Stomach smooth muscle (tissue), 2 donors: ENCODE measurements around the gene PSMD3.

ENCODE experiments used
- H3K27ac ChIP-seq: one replicate; pipeline ENCODE4 v1.7.0; 2013; ENCODE audit warnings: mild to moderate bottlenecking, low read length, inconsistent platforms
- H3K27me3 ChIP-seq, 2 donors: one replicate each; pipeline ENCODE4 v1.7.0; 2013; ENCODE audit warnings: low read length in 2 of 2; ENCODE audit not compliant: insufficient read depth in 2 of 2, control insufficient read depth in 1 of 2
- H3K36me3 ChIP-seq, 2 donors: one replicate each; pipeline ENCODE4 v1.7.0; 2013; ENCODE audit warnings: low read length in 2 of 2; ENCODE audit not compliant: control insufficient read depth in 2 of 2, insufficient read depth in 2 of 2
- H3K4me1 ChIP-seq: one replicate; pipeline ENCODE4 v1.7.0; 2013; ENCODE audit warnings: low read length; ENCODE audit not compliant: control insufficient read depth, insufficient read depth
- H3K4me3 ChIP-seq, 2 donors: one replicate each; pipeline ENCODE4 v1.7.0; 2013; ENCODE audit warnings: low read length in 2 of 2
- H3K9ac ChIP-seq, 2 donors: one replicate each; pipeline ENCODE4 v1.7.0; 2013; ENCODE audit warnings: low read length in 2 of 2, mild to moderate bottlenecking in 1 of 2
- H3K9me3 ChIP-seq, 2 donors: one replicate each; pipeline ENCODE4 v1.7.0; 2013; ENCODE audit warnings: low read length in 2 of 2; ENCODE audit not compliant: control insufficient read depth in 2 of 2
- donor health status: healthy.
- donor health status: Pancreatic carcinoma.

The PSMD3 gene

GRCh38 chr17:39980351-39981206 lies at the start of gene PSMD3:
Gene PSMD3, plus strand, starts transcription at chr17:39980807. Its CDS starts 164 bp downstream, at chr17:39980971.
- Histone ChIP-seq H3K27me3 (peaks cover 4% of the 10 kb centered on the region in 2 donors), H3K4me1 (peaks cover 23% of the 10 kb centered on the region), H3K4me3 (peak within 1 kb of the TSS; percentile 91 to 97), H3K9me3 (no peaks in the 10 kb centered on the region), H3K27ac (peak within 1 kb of the TSS; percentile 92), H3K9ac (peak within 1 kb of the TSS; percentile 92 to 98), H3K36me3 (peaks cover 13 to 14% of the 10 kb centered on the region in 2 donors)

GRCh38 chr17:39933912-39934311 lies 46.7 kb upstream of the PSMD3 start:
- no peak overlapping the region for H3K4me3 ChIP-seq

GRCh38 chr17:39934324-39934723 lies 46.3 kb upstream of the PSMD3 start:
- Histone ChIP-seq H3K27me3 (no peaks in the 10 kb centered on the region), H3K4me1 (peaks cover 4% of the 10 kb centered on the region), H3K9me3 (no peaks in the 10 kb centered on the region), H3K9ac (no peak overlapping the region), H3K4me3 (no peak overlapping the region), H3K27ac (no peak overlapping the region), H3K36me3 (no peaks in the 10 kb centered on the region)

More at GRCh38 chr17:39933912-39934311, 46.7 kb upstream of the PSMD3 start:
- H3K27ac ChIP-seq, result no peak overlapping the region
- no peaks in the 10 kb centered on the region for H3K36me3 ChIP-seq
- H3K4me1 ChIP-seq, result peaks cover 6% of the 10 kb centered on the region
- H3K27me3 ChIP-seq, result no peaks in the 10 kb centered on the region
- no peak overlapping the region for H3K9ac ChIP-seq
- no peaks in the 10 kb centered on the region for H3K9me3 ChIP-seq

GRCh38 chr17:39935909-39936308 lies 44.7 kb upstream of the PSMD3 start:
- peaks cover 6% of the 10 kb centered on the region for H3K4me1 ChIP-seq
- no peak overlapping the region for H3K4me3 ChIP-seq
- H3K9me3 ChIP-seq, result no peaks in the 10 kb centered on the region
- H3K9ac ChIP-seq, result no peak overlapping the region
- no peaks in the 10 kb centered on the region for H3K36me3 ChIP-seq
- no peak overlapping the region for H3K27ac ChIP-seq
- H3K27me3 ChIP-seq, result peaks cover 0 to 3% of the 10 kb centered on the region in 2 donors

- Histone ChIP-seq H3K27ac (no peak overlapping the region), H3K9ac (no peak overlapping the region), H3K9me3 (no peaks in the 10 kb centered on the region), H3K36me3 (no peaks in the 10 kb centered on the region), H3K27me3 (peaks cover 4 to 6% of the 10 kb centered on the region in 2 donors), H3K4me1 (peaks cover 6% of the 10 kb centered on the region), H3K4me3 (no peak overlapping the region)
Observed at GRCh38 chr17:39937447-39937846, 43.2 kb upstream of the PSMD3 start.

- H3K27me3 ChIP-seq, result peaks cover 4 to 10% of the 10 kb centered on the region in 2 donors
- H3K36me3 ChIP-seq, result no peaks in the 10 kb centered on the region
- H3K4me3 ChIP-seq, result no peak overlapping the region
- no peak overlapping the region for H3K9ac ChIP-seq
- H3K27ac ChIP-seq, result no peak overlapping the region
- H3K4me1 ChIP-seq, result peaks cover 6% of the 10 kb centered on the region
- H3K9me3 ChIP-seq, result no peaks in the 10 kb centered on the region
Observed at GRCh38 chr17:39938140-39938869, 42.3 kb upstream of the PSMD3 start.

- H3K36me3 ChIP-seq, result no peaks in the 10 kb centered on the region
- peaks cover 4 to 10% of the 10 kb centered on the region in 2 donors for H3K27me3 ChIP-seq
- peaks cover 6% of the 10 kb centered on the region for H3K4me1 ChIP-seq
- H3K4me3 ChIP-seq, result no peak overlapping the region
- no peak overlapping the region for H3K27ac ChIP-seq
- H3K9ac ChIP-seq, result no peak overlapping the region
- H3K9me3 ChIP-seq, result no peaks in the 10 kb centered on the region
Observed at GRCh38 chr17:39939106-39939505, 41.5 kb upstream of the PSMD3 start.

GRCh38 chr17:39939588-39940419 lies 40.8 kb upstream of the PSMD3 start:
- Histone ChIP-seq H3K9me3 (no peaks in the 10 kb centered on the region), H3K4me3 (no peak overlapping the region), H3K36me3 (no peaks in the 10 kb centered on the region), H3K27ac (peak overlapping the region; percentile 11), H3K27me3 (peaks cover 4 to 10% of the 10 kb centered on the region in 2 donors), H3K4me1 (peaks cover 6% of the 10 kb centered on the region), H3K9ac (no peak overlapping the region)

- Histone ChIP-seq H3K4me1 (peaks cover 6% of the 10 kb centered on the region), H3K4me3 (no peak overlapping the region), H3K9me3 (no peaks in the 10 kb centered on the region), H3K9ac (no peak overlapping the region), H3K36me3 (no peaks in the 10 kb centered on the region), H3K27ac (no peak overlapping the region), H3K27me3 (peaks cover 4 to 10% of the 10 kb centered on the region in 2 donors)
Observed at GRCh38 chr17:39943702-39944392, 36.8 kb upstream of the PSMD3 start.

GRCh38 chr17:39944393-39944711 lies 36.3 kb upstream of the PSMD3 start:
- H3K9me3 ChIP-seq, result no peaks in the 10 kb centered on the region
- no peaks in the 10 kb centered on the region for H3K36me3 ChIP-seq
- H3K9ac ChIP-seq, result no peak overlapping the region
- no peak overlapping the region for H3K4me3 ChIP-seq
- peaks cover 4 to 10% of the 10 kb centered on the region in 2 donors for H3K27me3 ChIP-seq
- H3K27ac ChIP-seq, result no peak overlapping the region
- peaks cover 6% of the 10 kb centered on the region for H3K4me1 ChIP-seq
